Measurements from ENCODE around the gene BRD2. TPM values are rescaled to one million over a fixed set of nuclear protein-coding genes. Genes with fewer than 3 reads are reported as not detected.

Gene BRD2
- total and polyA plus RNA-seq, 4 experiments from 2014 or later, result 13.7 to 378 (median 231) TPM

- Histone ChIP-seq H3K36me3 (ENCODE audit: insufficient read depth, low read length) (no peaks in the 10 kb centered on the region), H3K27ac (ENCODE audit: low read depth, low read length) (no peak overlapping the region), H3K4me3 (ENCODE audit: low read length in 2 of 2) (no peak overlapping the region), H3K27me3 (ENCODE audit: insufficient read depth, low read length) (no peaks in the 10 kb centered on the region), H3K4me1 (ENCODE audit: insufficient read depth, low read length) (peaks cover 27% of the 10 kb centered on the region), H3K9me3 (ENCODE audit: control insufficient read depth in 1 of 2, low read length in 2 of 2) (no peaks in the 10 kb centered on the region)
- peak in 4 of 5 donors; percentile 32 to 43 (median 37) for DNase-seq
- H3K4me3 Mint-ChIP-seq, result no peak overlapping the region
- no peaks in the 10 kb centered on the region for H3K27me3 Mint-ChIP-seq
- POLR2A ChIA-PET (ENCODE audit: partially characterized antibody), result interaction anchor here (1.0 to 11.1 kb wide), 5 partner anchors 13 to 116 kb away, joined by 3 to 607 read pairs (median 27); partner anchors contain the start of genes BRD2 and HLA-DMB
- peaks cover 0 to 5% of the 10 kb centered on the region in 2 donors for H3K36me3 Mint-ChIP-seq
- peaks cover 24 to 38% (median 32%) of the 10 kb centered on the region in 4 donors for H3K4me1 Mint-ChIP-seq
- peak overlapping the region in 3 of 7 donors; percentile 17 to 31 (median 18) for H3K27ac Mint-ChIP-seq
- no peaks in the 10 kb centered on the region for H3K9me3 Mint-ChIP-seq
- intact Hi-C loops (cut with micrococcal nuclease), result no loop called here
- CTCF ChIA-PET (ENCODE audit: partially characterized antibody), result interaction anchor here (0.6 to 13.5 kb wide), 14 partner anchors 17 to 542 kb away, joined by 3 to 567 read pairs (median 6); partner anchors contain the start of genes BRD2 and HLA-DMB
Observed at GRCh38 chr6:32954986-32955802, 13.2 kb upstream of the BRD2 start.

DNA sequence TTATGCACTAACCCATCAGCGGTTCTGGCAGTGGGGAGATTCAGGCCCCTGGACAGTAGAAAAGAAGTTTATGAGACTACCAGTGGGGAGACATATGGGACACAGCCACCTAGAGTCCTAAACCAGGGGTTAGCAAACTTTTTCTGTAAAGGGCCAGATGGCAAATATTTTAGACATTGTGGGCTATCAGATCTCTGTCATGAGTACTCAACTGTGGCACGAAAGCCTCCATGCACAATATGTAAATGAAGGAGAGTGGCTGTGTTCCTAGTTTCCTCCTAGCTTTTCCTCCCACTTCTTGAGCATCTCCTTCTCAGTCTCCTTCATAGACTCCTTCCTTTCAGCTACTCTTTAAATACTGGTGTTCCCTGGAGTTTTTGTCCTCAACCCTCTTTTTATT, 12.2 kb upstream of the BRD2 start:
- H3K4me3 Mint-ChIP-seq, result no peak overlapping the region
- DNase-seq, result no peak
- ChIA-PET CTCF (ENCODE audit: partially characterized antibody) (interaction anchor here (0.7 to 13.5 kb wide), 5 partner anchors 16 to 150 kb away, joined by 5 to 567 read pairs (median 235); partner anchors contain the start of genes BRD2 and HLA-DMB), POLR2A (ENCODE audit: partially characterized antibody) (interaction anchor here (4.4 to 11.1 kb wide), 2 partner anchors 18 to 22 kb away, joined by 27 to 607 read pairs; partner anchors contain the start of gene BRD2)
- H3K36me3 Mint-ChIP-seq, result peaks cover 0 to 5% of the 10 kb centered on the region in 2 donors
- H3K27ac Mint-ChIP-seq, result peak overlapping the region in 2 of 7 donors; percentile 77 to 86
- H3K9me3 Mint-ChIP-seq, result no peaks in the 10 kb centered on the region
- intact Hi-C loops (cut with micrococcal nuclease), result no loop called here
- H3K27me3 Mint-ChIP-seq, result no peaks in the 10 kb centered on the region
- Histone ChIP-seq H3K27me3 (ENCODE audit: insufficient read depth, low read length) (no peaks in the 10 kb centered on the region), H3K4me1 (ENCODE audit: insufficient read depth, low read length) (peaks cover 28% of the 10 kb centered on the region), H3K36me3 (ENCODE audit: insufficient read depth, low read length) (no peaks in the 10 kb centered on the region), H3K4me3 (ENCODE audit: low read length in 2 of 2) (no peak overlapping the region), H3K9me3 (ENCODE audit: control insufficient read depth in 1 of 2, low read length in 2 of 2) (no peaks in the 10 kb centered on the region), H3K27ac (ENCODE audit: low read depth, low read length) (no peak overlapping the region)
- peaks cover 26 to 42% (median 35%) of the 10 kb centered on the region in 4 donors for H3K4me1 Mint-ChIP-seq

DNA sequence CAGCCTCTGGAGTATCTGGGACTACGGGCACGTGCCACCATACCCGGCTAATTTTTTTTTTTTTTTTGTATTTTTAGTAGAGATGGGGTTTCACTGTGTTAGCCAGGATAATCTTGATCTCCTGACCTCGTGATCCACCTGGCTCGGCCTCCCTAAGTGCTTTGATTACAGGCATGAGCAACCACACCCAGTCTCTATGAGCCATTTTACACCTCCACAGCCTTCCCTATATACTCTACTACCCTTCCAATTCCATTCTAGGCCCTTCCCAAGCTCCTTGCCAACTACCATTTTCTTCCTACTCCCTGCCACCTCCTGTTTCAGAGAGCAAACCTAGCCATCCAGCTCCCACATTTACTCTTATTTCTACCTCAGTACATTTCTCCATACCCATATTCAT, 7.8 kb upstream of the BRD2 start:
- Mint-ChIP-seq H3K27me3 (no peaks in the 10 kb centered on the region), H3K4me3 (no peak overlapping the region), H3K4me1 (peaks cover 29 to 41% (median 35%) of the 10 kb centered on the region in 4 donors), H3K9me3 (no peaks in the 10 kb centered on the region), H3K36me3 (peaks cover 0 to 16% of the 10 kb centered on the region in 2 donors), H3K27ac (peak overlapping the region in 1 of 7 donors; percentile 38)
- ChIA-PET POLR2A (ENCODE audit: partially characterized antibody) (interaction anchor here (3.7 to 16.9 kb wide), 2 partner anchors 18 to 116 kb away, joined by 12 to 615 read pairs; partner anchors contain the start of gene PSMB8), CTCF (ENCODE audit: partially characterized antibody) (interaction anchor here (2.3 to 9.5 kb wide), 2 partner anchors 11 to 27 kb away, joined by 6 to 102 read pairs; no protein-coding TSS in a partner anchor)
- Histone ChIP-seq H3K27me3 (ENCODE audit: insufficient read depth, low read length) (no peaks in the 10 kb centered on the region), H3K9me3 (ENCODE audit: control insufficient read depth in 1 of 2, low read length in 2 of 2) (no peaks in the 10 kb centered on the region), H3K36me3 (ENCODE audit: insufficient read depth, low read length) (no peaks in the 10 kb centered on the region), H3K4me1 (ENCODE audit: insufficient read depth, low read length) (peaks cover 40% of the 10 kb centered on the region), H3K27ac (ENCODE audit: low read depth, low read length) (no peak overlapping the region), H3K4me3 (ENCODE audit: low read length in 2 of 2) (no peak overlapping the region)
- no peak for DNase-seq
- intact Hi-C loops (cut with micrococcal nuclease), result no loop called here

- H3K9me3 ChIP-seq (ENCODE audit: control insufficient read depth in 1 of 2, low read length in 2 of 2), result no peaks in the 10 kb centered on the region
- Mint-ChIP-seq H3K27ac (peak overlapping the region in 5 of 7 donors; percentile 20 to 63 (median 50)), H3K4me3 (peak overlapping the region in 2 of 8 donors; percentile 21 to 26), H3K36me3 (peaks cover 0 to 16% of the 10 kb centered on the region in 2 donors), H3K9me3 (no peaks in the 10 kb centered on the region), H3K27me3 (no peaks in the 10 kb centered on the region), H3K4me1 (peaks cover 41 to 59% (median 50%) of the 10 kb centered on the region in 4 donors)
- H3K36me3 ChIP-seq (ENCODE audit: insufficient read depth, low read length), result no peaks in the 10 kb centered on the region
- H3K27me3 ChIP-seq (ENCODE audit: insufficient read depth, low read length), result no peaks in the 10 kb centered on the region
- ChIA-PET CTCF (ENCODE audit: partially characterized antibody) (interaction anchor here (1.3 to 22.2 kb wide), 6 partner anchors 9 to 29 kb away, joined by 3 to 537 read pairs (median 19); partner anchors contain the start of gene HLA-DMA), POLR2A (ENCODE audit: partially characterized antibody) (interaction anchor here (1.0 to 24.6 kb wide), 6 partner anchors 8 to 118 kb away, joined by 3 to 615 read pairs (median 9); partner anchors contain the start of genes HLA-DMA and PSMB8)
- H3K4me1 ChIP-seq (ENCODE audit: insufficient read depth, low read length), result peaks cover 57% of the 10 kb centered on the region
- H3K27ac ChIP-seq (ENCODE audit: low read depth, low read length), result no peak overlapping the region
- H3K4me3 ChIP-seq (ENCODE audit: low read length in 2 of 2), result no peak overlapping the region
- intact Hi-C loops (cut with micrococcal nuclease), result no loop called here
- no peak for DNase-seq
Observed at GRCh38 chr6:32962213-32962826, 6.1 kb upstream of the BRD2 start.

DNA sequence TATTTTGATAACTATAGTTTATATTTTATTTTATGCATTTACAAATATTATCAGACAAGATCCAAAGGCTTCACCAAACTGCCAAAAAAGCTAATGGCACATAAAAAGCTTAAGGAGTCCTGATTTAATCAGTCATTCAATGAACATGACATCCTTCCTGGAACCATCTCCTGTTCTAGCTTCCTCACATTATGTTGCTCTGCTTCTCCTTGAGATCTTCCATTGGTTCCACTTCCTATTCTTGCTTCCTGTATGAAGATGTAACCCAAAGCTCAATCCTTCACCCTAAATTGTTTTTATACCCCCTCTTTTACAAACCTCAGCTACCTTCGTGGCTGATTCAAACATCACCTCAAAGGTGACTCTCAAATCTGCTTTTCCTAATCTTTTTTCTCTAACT, 4.5 kb upstream of the BRD2 start:
- ChIA-PET CTCF (ENCODE audit: partially characterized antibody) (interaction anchor here (0.9 to 22.2 kb wide), 7 partner anchors 8 to 126 kb away, joined by 3 to 537 read pairs (median 3); partner anchors contain the start of genes HLA-DMA and TAP2), POLR2A (ENCODE audit: partially characterized antibody) (interaction anchor here (0.6 to 24.6 kb wide), 5 partner anchors 9 to 1462 kb away, joined by 4 to 615 read pairs (median 12); partner anchors contain the start of genes HLA-DMA, PSMB8, PSMB9 and RPS10)
- H3K4me3 Mint-ChIP-seq, result peak overlapping the region in 2 of 8 donors; percentile 23 to 33
- H3K4me1 Mint-ChIP-seq, result peaks cover 42 to 68% (median 53%) of the 10 kb centered on the region in 4 donors
- intact Hi-C loops (cut with micrococcal nuclease), result no loop called here
- H3K27ac ChIP-seq (ENCODE audit: low read depth, low read length), result no peak overlapping the region
- no peaks in the 10 kb centered on the region for H3K36me3 ChIP-seq (ENCODE audit: insufficient read depth, low read length)
- peak overlapping the region in 6 of 7 donors; percentile 7 to 93 (median 68) for H3K27ac Mint-ChIP-seq
- peaks cover 61% of the 10 kb centered on the region for H3K4me1 ChIP-seq (ENCODE audit: insufficient read depth, low read length)
- no peaks in the 10 kb centered on the region for H3K9me3 Mint-ChIP-seq
- no peaks in the 10 kb centered on the region for H3K27me3 Mint-ChIP-seq
- no peaks in the 10 kb centered on the region for H3K9me3 ChIP-seq (ENCODE audit: control insufficient read depth in 1 of 2, low read length in 2 of 2)
- H3K4me3 ChIP-seq (ENCODE audit: low read length in 2 of 2), result no peak overlapping the region
- H3K27me3 ChIP-seq (ENCODE audit: insufficient read depth, low read length), result no peaks in the 10 kb centered on the region
- peaks cover 6 to 11% of the 10 kb centered on the region in 2 donors for H3K36me3 Mint-ChIP-seq
- DNase-seq, result no peak

- Histone ChIP-seq H3K9me3 (ENCODE audit: control insufficient read depth in 1 of 2, low read length in 2 of 2) (no peaks in the 10 kb centered on the region), H3K36me3 (ENCODE audit: insufficient read depth, low read length) (no peaks in the 10 kb centered on the region), H3K4me3 (ENCODE audit: low read length in 2 of 2) (no peak overlapping the region), H3K27ac (ENCODE audit: low read depth, low read length) (no peak overlapping the region), H3K4me1 (ENCODE audit: insufficient read depth, low read length) (peaks cover 61% of the 10 kb centered on the region), H3K27me3 (ENCODE audit: insufficient read depth, low read length) (no peaks in the 10 kb centered on the region)
- Mint-ChIP-seq H3K27ac (peak overlapping the region; percentile 61 to 100 (median 67)), H3K4me3 (no peak overlapping the region), H3K27me3 (no peaks in the 10 kb centered on the region), H3K4me1 (peaks cover 42 to 69% (median 53%) of the 10 kb centered on the region in 4 donors), H3K9me3 (no peaks in the 10 kb centered on the region), H3K36me3 (peaks cover 10 to 11% of the 10 kb centered on the region in 2 donors)
- ChIA-PET CTCF (ENCODE audit: partially characterized antibody) (interaction anchor here (1.4 to 22.2 kb wide), 5 partner anchors 11 to 97 kb away, joined by 4 to 537 read pairs (median 102); partner anchors contain the start of gene HLA-DMA), POLR2A (ENCODE audit: partially characterized antibody) (interaction anchor here (1.4 to 24.6 kb wide), 4 partner anchors 10 to 122 kb away, joined by 4 to 615 read pairs (median 578); partner anchors contain the start of genes HLA-DMA, PSMB8, PSMB9 and TAP1)
- intact Hi-C loops (cut with micrococcal nuclease), result loop anchor here (5.0 kb wide), 1 partner anchor 77 kb away; no protein-coding TSS in a partner anchor
- DNase-seq, result no peak
Observed at GRCh38 chr6:32964776-32965175, 3.6 kb upstream of the BRD2 start.

Measured in CD4-positive, alpha-beta memory T cell (primary cell).